IMR-90 (cell line): ENCODE measurements around the gene RPGRIP1L. TPM values are rescaled to one million over a fixed set of nuclear protein-coding genes. Genes with fewer than 3 reads are reported as not detected.

Experiments used
- ATAC-seq: fragments of 200-7000 bp; cut with Tn5 transposase; 2 replicates; pipeline ENCODE4 v1.9.1; 2020; ENCODE audit warnings: low read depth, mild to moderate bottlenecking, moderate library complexity
- BruUV-seq: library from RNA; stranded (reverse); fragments of 400-500 nt; replicated peaks from 2 replicates; lab custom pipeline; 2021; lab: Mats Ljungman, UMichigan
- CTCF ChIA-PET: fragments of 300-600 bp; formaldehyde crosslinking; extraction: SDS; loops from one replicate; lab custom pipeline; 2021; ENCODE audit warnings: antibody characterized with exemption; lab: Yijun Ruan, JAX
- POLR2A ChIA-PET: fragments of 300-600 bp; sonication (Branson Sonifier 250); formaldehyde crosslinking; loops from one replicate; lab custom pipeline; 2022; ENCODE audit warnings: antibody characterized with exemption; ENCODE audit not compliant: unreplicated experiment; lab: Charles Lee
- DNase-seq: peaks from one replicate; pipeline ENCODE4 v3.0.0; 2013
- H2AFZ ChIP-seq: replicated peaks from 2 replicates; pipeline ENCODE3; 2013; ENCODE audit warnings: low read length, mild to moderate bottlenecking; ENCODE audit not compliant: poor library complexity
- H2AK5ac ChIP-seq: 2 replicates; pipeline ENCODE4 v1.6.1; 2013; ENCODE audit warnings: low read depth, low read length, inconsistent platforms
- H2AK9ac ChIP-seq: replicated peaks from 2 replicates; pipeline ENCODE3; 2013; ENCODE audit warnings: mild to moderate bottlenecking, low read depth, low read length, moderate library complexity; ENCODE audit not compliant: poor library complexity
- H2BK120ac ChIP-seq: 2 replicates; pipeline ENCODE4 v1.6.1; 2013; ENCODE audit warnings: low read depth, low read length, inconsistent platforms
- H2BK15ac ChIP-seq: 3 replicates; pipeline ENCODE4 v1.6.1; 2013; ENCODE audit warnings: low read depth, low read length, inconsistent platforms
- H2BK20ac ChIP-seq: 2 replicates; pipeline ENCODE4 v1.6.1; 2013; ENCODE audit warnings: low read depth, mild to moderate bottlenecking, inconsistent platforms, low read length, moderate library complexity
- H2BK5ac ChIP-seq: 2 replicates; pipeline ENCODE4 v1.6.1; 2013; ENCODE audit warnings: mild to moderate bottlenecking, low read depth, low read length, inconsistent platforms; ENCODE audit not compliant: poor library complexity, severe bottlenecking
- H3K14ac ChIP-seq: replicated peaks from 2 replicates; pipeline ENCODE4 v1.6.1; 2013; ENCODE audit warnings: low read depth, low read length, inconsistent platforms
- H3K18ac ChIP-seq: 2 replicates; pipeline ENCODE4 v1.6.1; 2013; ENCODE audit warnings: low read depth, low read length, control low read depth
- H3K23ac ChIP-seq: 2 replicates; pipeline ENCODE4 v1.6.1; 2013; ENCODE audit warnings: low read depth, low read length, inconsistent platforms
- H3K27ac ChIP-seq: 2 replicates; pipeline ENCODE4 v1.5.1; 2013; ENCODE audit warnings: mild to moderate bottlenecking, control low read depth, low read length; ENCODE audit not compliant: insufficient read depth
- H3K27me3 ChIP-seq: 2 replicates; pipeline ENCODE4 v1.6.1; 2013; ENCODE audit warnings: low read length; ENCODE audit not compliant: control insufficient read depth, insufficient read depth
- H3K36me3 ChIP-seq: 2 replicates; pipeline ENCODE4 v1.6.1; 2013; ENCODE audit warnings: low read length, mixed read lengths; ENCODE audit not compliant: control insufficient read depth, insufficient read depth
- H3K4ac ChIP-seq: 2 replicates; pipeline ENCODE4 v1.6.1; 2013; ENCODE audit warnings: low read depth, low read length, inconsistent platforms
- H3K4me1 ChIP-seq: 2 replicates; pipeline ENCODE4 v1.6.1; 2013; ENCODE audit warnings: low read length, mixed read lengths; ENCODE audit not compliant: control insufficient read depth, insufficient read depth
- H3K4me2 ChIP-seq: 2 replicates; pipeline ENCODE4 v1.6.1; 2013; ENCODE audit warnings: low read depth, mild to moderate bottlenecking, control low read depth, low read length, moderate library complexity
- H3K4me3 ChIP-seq: 2 replicates; pipeline ENCODE4 v1.5.1; 2013; ENCODE audit warnings: low read depth, mild to moderate bottlenecking, control low read depth, low read length, moderate library complexity; ENCODE audit not compliant: insufficient read depth
- H3K56ac ChIP-seq: 2 replicates; pipeline ENCODE4 v1.6.1; 2013; ENCODE audit warnings: low read length, inconsistent platforms; ENCODE audit not compliant: insufficient read depth; ENCODE audit errors: extremely low read depth
- H3K79me1 ChIP-seq, 2 experiments: 2 replicates each; pipeline ENCODE4 v1.6.1; 2013; ENCODE audit warnings: low read length in 2 of 2, inconsistent platforms in 1 of 2, low read depth in 1 of 2
- H3K9ac ChIP-seq: 2 replicates; pipeline ENCODE4 v1.6.1; 2013; ENCODE audit warnings: low read depth, low read length, control low read depth
- H3K9me1 ChIP-seq: 2 replicates; pipeline ENCODE4 v1.6.1; 2013; ENCODE audit warnings: low read length, inconsistent platforms; ENCODE audit not compliant: insufficient read depth
- H3K9me3 ChIP-seq: 2 replicates; pipeline ENCODE4 v1.6.1; 2013; ENCODE audit warnings: low read length; ENCODE audit not compliant: control insufficient read depth, insufficient read depth
- H4K20me1 ChIP-seq: 2 replicates; pipeline ENCODE4 v1.6.1; 2013; ENCODE audit warnings: low read length, inconsistent platforms; ENCODE audit not compliant: insufficient read depth
- H4K5ac ChIP-seq: 2 replicates; pipeline ENCODE4 v1.6.1; 2013; ENCODE audit warnings: mild to moderate bottlenecking, low read depth, low read length, control low read depth
- H4K8ac ChIP-seq, 2 experiments: 2 replicates each; pipeline ENCODE4 v1.6.1; 2013; ENCODE audit warnings: low read depth in 2 of 2, low read length in 2 of 2, control low read depth in 1 of 2, inconsistent platforms in 1 of 2
- H4K91ac ChIP-seq: 2 replicates; pipeline ENCODE4 v1.6.1; 2013; ENCODE audit warnings: low read depth, low read length, inconsistent platforms; ENCODE audit not compliant: insufficient read depth
- BHLHE40 ChIP-seq: fragments of 150-350 bp; IDR thresholded peaks from 2 replicates; pipeline ENCODE4 v1.6.1; 2016; ENCODE audit warnings: mild to moderate bottlenecking, low read depth, low read length
- CEBPB ChIP-seq: IDR thresholded peaks from 2 replicates; pipeline ENCODE4 v1.6.1; 2012; ENCODE audit warnings: low read depth, low read length, improper control_type of control experiment
- CHD1 ChIP-seq: IDR thresholded peaks from 2 replicates; pipeline ENCODE4 v1.6.1; 2012; ENCODE audit warnings: low read depth, low read length, improper control_type of control experiment
- FOS ChIP-seq: fragments of 150-350 bp; IDR thresholded peaks from 2 replicates; pipeline ENCODE4 v1.6.1; 2016; ENCODE audit warnings: low read depth, low read length
- MAFK ChIP-seq: IDR thresholded peaks from 2 replicates; pipeline ENCODE4 v1.6.1; 2012; ENCODE audit warnings: low read depth, low read length, improper control_type of control experiment
- MAZ ChIP-seq: IDR thresholded peaks from 2 replicates; pipeline ENCODE4 v1.6.1; 2012; ENCODE audit warnings: low read depth, mild to moderate bottlenecking, low read length, improper control_type of control experiment, moderate library complexity, borderline replicate concordance
- MXI1 ChIP-seq: IDR thresholded peaks from 2 replicates; pipeline ENCODE4 v1.6.1; 2012; ENCODE audit warnings: low read depth, mild to moderate bottlenecking, low read length, moderate library complexity, borderline replicate concordance
- POLR2A ChIP-seq: IDR thresholded peaks from 2 replicates; pipeline ENCODE4 v1.6.1; 2012; ENCODE audit warnings: mild to moderate bottlenecking, low read depth, low read length
- RAD21 ChIP-seq: IDR thresholded peaks from 2 replicates; pipeline ENCODE4 v1.6.1; 2012; ENCODE audit warnings: low read length, improper control_type of control experiment
- RCOR1 ChIP-seq: IDR thresholded peaks from 2 replicates; pipeline ENCODE4 v1.6.1; 2012; ENCODE audit warnings: mild to moderate bottlenecking, low read length, improper control_type of control experiment; ENCODE audit not compliant: insufficient replicate concordance
- SMC3 ChIP-seq: fragments of 150-350 bp; IDR thresholded peaks from 2 replicates; pipeline ENCODE4 v1.6.1; 2016; ENCODE audit warnings: low read depth, mild to moderate bottlenecking, antibody characterized with exemption, low read length, moderate library complexity
- USF2 ChIP-seq: fragments of 150-350 bp; IDR thresholded peaks from 2 replicates; pipeline ENCODE4 v1.6.1; 2017; ENCODE audit warnings: mild to moderate bottlenecking, antibody characterized with exemption, low read length, low read depth
- WGBS, 2 experiments: methylation state at CpG; one replicate each; pipeline versions ENCODE4 v1.1.5 to v1.1.7; 2013; ENCODE audit warnings: missing lambda C conversion rate in 2 of 2; ENCODE audit not compliant: insufficient read length in 1 of 2; ENCODE audit errors: extremely low coverage in 2 of 2; 5-methylcytosine and 5-hydroxymethylcytosine counted together
- dilution Hi-C: fragments of 300-500 bp; cut with HindIII; formaldehyde crosslinking; loops from one replicate; pipeline ENCODE4 v1.14.3; 2018; ENCODE audit warnings: low sequenced_read_pairs; ENCODE audit not compliant: unreplicated experiment
- in situ Hi-C: fragments of 300-500 bp; cut with MboI; formaldehyde crosslinking; loops from 3 replicates; pipeline ENCODE4 v1.14.3; 2019; ENCODE audit warnings: low sequenced_read_pairs, inconsistent platforms, mixed read lengths
- intact Hi-C: fragments of 100-400 bp; cut with micrococcal nuclease; formaldehyde crosslinking; loops from 2 replicates; pipeline ENCODE4 v1.10.0; 2022
- polyA plus RNA-seq, 3 experiments: library from polyadenylated mRNA; depleted of rRNA; stranded (reverse); fragments of >200 nt; gene quantifications; 2 replicates each; pipeline ENCODE4 v1.2.3, GENCODE V29; 2012; ENCODE audit warnings: low replicate concordance in 1 of 3
- total RNA-seq: library from RNA; depleted of rRNA; stranded (reverse); fragments of >200 nt; gene quantifications from 2 replicates; pipeline ENCODE4 v1.2.3, GENCODE V29; 2012
- TF ChIP-seq, protein P1 (sequence below): conservative IDR thresholded peaks from 2 replicates; pipeline ENCODE4 v1.5.1; 2012; ENCODE audit warnings: mild to moderate bottlenecking, low read depth, low read length, improper control_type of control experiment
- TF ChIP-seq, protein P2 (sequence below): fragments of 150-350 bp; IDR thresholded peaks from 2 replicates; pipeline ENCODE4 v1.6.1; 2016; ENCODE audit warnings: low read depth, mild to moderate bottlenecking, low read length, moderate library complexity, borderline replicate concordance

Gene RPGRIP1L
- total and polyA plus RNA-seq, 2 of the 4 experiments (the other 2 are of a cell fraction), result 7.3 to 10.4 TPM

GRCh38 chr16:53588081-53588648 lies 115.5 kb downstream of the RPGRIP1L start:
- Histone ChIP-seq H3K36me3 (no peaks in the 10 kb centered on the region), H4K8ac (no peak overlapping the region), H3K56ac (no peak overlapping the region), H3K27me3 (no peaks in the 10 kb centered on the region), H4K20me1 (no peaks in the 10 kb centered on the region), H3K4me2 (no peak overlapping the region), H2BK5ac (no peak overlapping the region), H3K9ac (no peak overlapping the region), H2AFZ (no peak overlapping the region), H3K79me1 (no peaks in the 10 kb centered on the region), H2AK5ac (no peak overlapping the region), H2AK9ac (no peak overlapping the region), H3K4me1 (no peaks in the 10 kb centered on the region), H4K91ac (no peak overlapping the region), H3K4ac (no peak overlapping the region), H4K5ac (no peak overlapping the region), H2BK15ac (no peak overlapping the region), H3K4me3 (no peak overlapping the region), H2BK20ac (no peak overlapping the region), H3K9me1 (no peaks in the 10 kb centered on the region), H3K9me3 (no peaks in the 10 kb centered on the region), H2BK120ac (no peak overlapping the region), H3K27ac (no peak overlapping the region), H3K18ac (no peak overlapping the region), H3K14ac (no peak overlapping the region), H3K23ac (no peak overlapping the region)
- no CpG with 5 or more reads among the region's 3 CpGs for WGBS, 2 experiments
- TF ChIP-seq, protein P1, sequence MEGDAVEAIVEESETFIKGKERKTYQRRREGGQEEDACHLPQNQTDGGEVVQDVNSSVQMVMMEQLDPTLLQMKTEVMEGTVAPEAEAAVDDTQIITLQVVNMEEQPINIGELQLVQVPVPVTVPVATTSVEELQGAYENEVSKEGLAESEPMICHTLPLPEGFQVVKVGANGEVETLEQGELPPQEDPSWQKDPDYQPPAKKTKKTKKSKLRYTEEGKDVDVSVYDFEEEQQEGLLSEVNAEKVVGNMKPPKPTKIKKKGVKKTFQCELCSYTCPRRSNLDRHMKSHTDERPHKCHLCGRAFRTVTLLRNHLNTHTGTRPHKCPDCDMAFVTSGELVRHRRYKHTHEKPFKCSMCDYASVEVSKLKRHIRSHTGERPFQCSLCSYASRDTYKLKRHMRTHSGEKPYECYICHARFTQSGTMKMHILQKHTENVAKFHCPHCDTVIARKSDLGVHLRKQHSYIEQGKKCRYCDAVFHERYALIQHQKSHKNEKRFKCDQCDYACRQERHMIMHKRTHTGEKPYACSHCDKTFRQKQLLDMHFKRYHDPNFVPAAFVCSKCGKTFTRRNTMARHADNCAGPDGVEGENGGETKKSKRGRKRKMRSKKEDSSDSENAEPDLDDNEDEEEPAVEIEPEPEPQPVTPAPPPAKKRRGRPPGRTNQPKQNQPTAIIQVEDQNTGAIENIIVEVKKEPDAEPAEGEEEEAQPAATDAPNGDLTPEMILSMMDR, result no peak
- TF ChIP-seq MAZ (no peak), SMC3 (no peak), CHD1 (no peak), FOS (no peak), MAFK (no peak), USF2 (no peak), MXI1 (no peak), RAD21 (no peak), RCOR1 (no peak), POLR2A (no peak), CEBPB (no peak), BHLHE40 (no peak)
- TF ChIP-seq, protein P2, sequence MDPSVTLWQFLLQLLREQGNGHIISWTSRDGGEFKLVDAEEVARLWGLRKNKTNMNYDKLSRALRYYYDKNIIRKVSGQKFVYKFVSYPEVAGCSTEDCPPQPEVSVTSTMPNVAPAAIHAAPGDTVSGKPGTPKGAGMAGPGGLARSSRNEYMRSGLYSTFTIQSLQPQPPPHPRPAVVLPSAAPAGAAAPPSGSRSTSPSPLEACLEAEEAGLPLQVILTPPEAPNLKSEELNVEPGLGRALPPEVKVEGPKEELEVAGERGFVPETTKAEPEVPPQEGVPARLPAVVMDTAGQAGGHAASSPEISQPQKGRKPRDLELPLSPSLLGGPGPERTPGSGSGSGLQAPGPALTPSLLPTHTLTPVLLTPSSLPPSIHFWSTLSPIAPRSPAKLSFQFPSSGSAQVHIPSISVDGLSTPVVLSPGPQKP, result no peak
- no peak for DNase-seq
- ATAC-seq, result no peak
- in situ Hi-C loops (no loop called here), intact Hi-C loops (no loop called here), dilution Hi-C loops (no loop called here)
- CTCF ChIA-PET, result no interaction called here
- POLR2A ChIA-PET, result no interaction called here
- BruUV-seq, result no TSS peak
